Small intestine (tissue), 16 donors: Measurements from ENCODE around the gene PALD1. TPM values are rescaled to one million over a fixed set of nuclear protein-coding genes. Genes with fewer than 3 reads are reported as not detected.

Experiments used
- DNase-seq, 2 donors: peaks; one replicate each; pipeline versions ENCODE4 v3.0.0 to v3.0.0-alpha.2; 2013
- FAIRE-seq: peaks from 2 replicates; lab custom pipeline; 2012; peaks lifted over from hg19 to GRCh38; lab: Jason Lieb, UNC
- H3K27ac ChIP-seq, 3 donors: one replicate each; pipeline ENCODE4 v1.5.1; 2013; ENCODE audit warnings: low read length in 2 of 3, mild to moderate bottlenecking in 2 of 3, control low read depth in 1 of 3, inconsistent platforms in 1 of 3, low read depth in 1 of 3, moderate library complexity in 1 of 3
- H3K27me3 ChIP-seq, 3 donors: one replicate each; pipeline ENCODE4 v1.6.1; 2013; ENCODE audit warnings: low read length in 3 of 3, inconsistent platforms in 1 of 3; ENCODE audit not compliant: control insufficient read depth in 3 of 3, insufficient read depth in 3 of 3
- H3K36me3 ChIP-seq, 3 donors: one replicate each; pipeline ENCODE4 v1.6.1; 2013; ENCODE audit warnings: low read length in 3 of 3, inconsistent platforms in 1 of 3, low read depth in 1 of 3, mild to moderate bottlenecking in 1 of 3, moderate library complexity in 1 of 3; ENCODE audit not compliant: control insufficient read depth in 3 of 3, insufficient read depth in 2 of 3
- H3K4me1 ChIP-seq, 3 donors: one replicate each; pipeline ENCODE4 v1.6.1; 2013; ENCODE audit warnings: low read length in 2 of 3, inconsistent platforms in 1 of 3, low read depth in 1 of 3, mild to moderate bottlenecking in 1 of 3, moderate library complexity in 1 of 3; ENCODE audit not compliant: control insufficient read depth in 3 of 3, insufficient read depth in 2 of 3
- H3K4me3 ChIP-seq, 3 donors: one replicate each; pipeline ENCODE4 v1.5.1; 2013; ENCODE audit warnings: low read length in 3 of 3, control low read depth in 1 of 3, inconsistent platforms in 1 of 3, low read depth in 1 of 3, mild to moderate bottlenecking in 1 of 3, moderate library complexity in 1 of 3
- H3K9me3 ChIP-seq, 2 donors: one replicate each; pipeline ENCODE4 v1.6.1; 2013; ENCODE audit warnings: low read depth in 1 of 2, low read length in 1 of 2; ENCODE audit not compliant: control insufficient read depth in 2 of 2, insufficient read depth in 1 of 2
- WGBS, 3 donors: extraction: QIAGEN DNeasy Blood & Tissue Kit; methylation state at CpG; one replicate each; pipeline ENCODE4 v1.1.7; 2013; 5-methylcytosine and 5-hydroxymethylcytosine counted together
- long read RNA-seq, 10 donors: transcript quantifications; one replicate each; lab custom pipeline, GENCODE V29; 2026
- polyA plus RNA-seq, 4 donors: library from polyadenylated mRNA; stranded (reverse) in 3 of 4; unstranded in 1 of 4; fragments of 200-250 nt in 3 of 4; fragments of 120-200 nt in 1 of 4; gene quantifications; one replicate each; pipeline versions ENCODE4 v1.2.1 to v1.2.3, GENCODE V29; 2013
- donor health status: healthy with polysubstance abuse.
- donor health status: control.
- donor health status: control.
- donor health status: Bipolar disorder and iron deficiency.
- donor health status: healthy.

PALD1 gene
- 1 to 10 TPM in 3 of 4 donors, under 1 TPM in 1; 0.22 to 4.2 (median 3.2) TPM for polyA plus RNA-seq
- long read RNA-seq, donor 1, full-length matches to known transcripts, result 1 of 1 reads
- long read RNA-seq, donor 1, partial matches to known transcripts, result 0 of 1 reads
- long read RNA-seq, donor 1, other reads (novel, unspliced or antisense), result 0 of 1 reads
- long read RNA-seq, donor 2, result 0 reads
- long read RNA-seq, donor 3, result 0 reads
- long read RNA-seq, donor 4, result 0 reads
- long read RNA-seq, donor 5, result 0 reads
- long read RNA-seq, donor 6, partial matches to known transcripts, result 5 of 5 reads
- long read RNA-seq, donor 6, other reads (novel, unspliced or antisense), result 0 of 5 reads
- long read RNA-seq, donor 7, result 0 reads
- long read RNA-seq, donor 8, result 0 reads
- long read RNA-seq, donor 9, result 0 reads
- long read RNA-seq, donor 10, result 0 reads

- DNase-seq, result peak in 1 of 2 donors; percentile 71
- Histone ChIP-seq H3K4me1 (peaks cover 0 to 23% (median 0%) of the 10 kb centered on the region in 3 donors), H3K4me3 (peak within 1 kb of the TSS; percentile 25 to 50 (median 46)), H3K27me3 (peaks cover 0 to 36% (median 6%) of the 10 kb centered on the region in 3 donors), H3K36me3 (peaks cover 0 to 2% (median 0%) of the 10 kb centered on the region in 3 donors), H3K27ac (peak within 1 kb of the TSS; percentile 1 to 23 (median 5)), H3K9me3 (no peaks in the 10 kb centered on the region)
- no peak for FAIRE-seq
- 1% methylated on average over 50 to 110 of the region's 110 CpGs for WGBS, 3 donors
These were observed at the start of gene PALD1 for GRCh38 chr10:70478191-70479164. TSS of gene PALD1 (plus strand) at chr10:70478767. CDS start at chr10:70525952, 47,185 bp downstream.

GRCh38 chr10:70430493-70431445 is 47.8 kb upstream of the PALD1 start:
- Histone ChIP-seq H3K27ac (peak overlapping the region in 2 of 3 donors; percentile 55 to 89), H3K4me3 (no peak overlapping the region), H3K4me1 (peaks cover 0 to 16% (median 7%) of the 10 kb centered on the region in 3 donors), H3K9me3 (no peaks in the 10 kb centered on the region), H3K27me3 (no peaks in the 10 kb centered on the region), H3K36me3 (peaks cover 6 to 46% (median 7%) of the 10 kb centered on the region in 3 donors)
- DNase-seq (peak; percentile 17 to 81), FAIRE-seq (no peak)
- WGBS, 3 donors, result 47 to 70% (median 65%) methylated on average over 6 of the region's 6 CpGs

GRCh38 chr10:70432101-70432500 is 46.5 kb upstream of the PALD1 start:
- peaks cover 5 to 41% (median 7%) of the 10 kb centered on the region in 3 donors for H3K36me3 ChIP-seq
- FAIRE-seq (no peak), DNase-seq (no peak)
- H3K4me1 ChIP-seq, result peaks cover 0 to 16% (median 7%) of the 10 kb centered on the region in 3 donors
- H3K9me3 ChIP-seq, result no peaks in the 10 kb centered on the region
- H3K4me3 ChIP-seq, result no peak overlapping the region
- no peaks in the 10 kb centered on the region for H3K27me3 ChIP-seq
- H3K27ac ChIP-seq, result peak overlapping the region in 2 of 3 donors; percentile 13 to 89
- 29 to 57% (median 49%) methylated on average over 4 of the region's 4 CpGs for WGBS, 3 donors

GRCh38 chr10:70432561-70433263 is 45.9 kb upstream of the PALD1 start:
- FAIRE-seq, result no peak
- Histone ChIP-seq H3K27ac (no peak overlapping the region), H3K27me3 (no peaks in the 10 kb centered on the region), H3K9me3 (no peaks in the 10 kb centered on the region), H3K36me3 (peaks cover 5 to 38% (median 5%) of the 10 kb centered on the region in 3 donors), H3K4me1 (peaks cover 0 to 16% (median 7%) of the 10 kb centered on the region in 3 donors), H3K4me3 (no peak overlapping the region)
- DNase-seq, result no peak
- WGBS, 3 donors, result 60 to 72% (median 64%) methylated on average over 6 of the region's 6 CpGs

GRCh38 chr10:70433581-70434280 is 44.8 kb upstream of the PALD1 start:
- Histone ChIP-seq H3K4me1 (peaks cover 0 to 16% (median 7%) of the 10 kb centered on the region in 3 donors), H3K9me3 (no peaks in the 10 kb centered on the region), H3K27ac (no peak overlapping the region), H3K4me3 (no peak overlapping the region), H3K27me3 (peaks cover 0 to 6% (median 0%) of the 10 kb centered on the region in 3 donors), H3K36me3 (peaks cover under 1 to 29% (median 2%) of the 10 kb centered on the region in 3 donors)
- 85 to 95% (median 90%) methylated on average over 9 of the region's 9 CpGs for WGBS, 3 donors
- DNase-seq, result no peak
- FAIRE-seq, result no peak

DNA sequence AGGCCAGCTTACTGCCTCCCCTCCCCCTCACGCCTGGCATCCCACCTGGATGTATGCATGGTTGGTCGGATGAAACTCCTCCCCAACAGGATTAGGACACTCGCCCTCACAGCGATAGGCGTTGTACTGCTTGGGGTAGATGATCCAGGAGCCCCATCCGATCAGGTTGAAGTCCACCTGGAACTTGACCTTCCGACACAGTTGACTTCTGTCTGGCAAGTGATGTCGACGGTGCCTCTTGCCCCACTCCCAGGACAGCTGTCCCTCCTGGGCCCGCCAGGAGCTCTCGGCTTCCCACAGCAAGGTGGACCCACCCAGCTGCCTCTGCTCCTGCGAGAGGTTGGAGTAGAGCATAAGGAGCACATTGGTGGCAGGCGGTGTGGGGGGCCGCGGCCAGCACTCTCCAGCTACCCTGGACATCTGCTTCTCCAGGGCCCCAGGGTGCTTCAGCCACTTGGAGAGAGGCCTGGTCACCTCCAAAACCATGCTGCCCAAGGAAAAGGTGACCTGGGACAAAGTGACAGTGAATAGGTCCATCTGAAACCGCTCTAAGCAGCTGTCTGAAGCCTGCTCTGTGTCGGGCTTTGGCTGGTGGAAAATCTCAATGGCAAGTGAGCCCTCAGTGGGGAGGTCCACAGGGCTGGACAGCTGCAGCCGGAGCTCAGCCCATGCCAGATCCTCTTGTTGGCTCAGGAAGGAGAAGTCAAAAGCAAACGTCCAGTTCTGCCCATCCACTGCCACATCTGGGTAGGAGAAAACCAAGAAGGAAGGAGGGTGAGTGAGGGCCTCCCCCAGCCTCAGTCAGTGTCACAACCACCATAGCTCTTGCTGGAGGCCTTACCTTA is 43.1 kb upstream of the PALD1 start:
- Histone ChIP-seq H3K27ac (no peak overlapping the region), H3K4me1 (peaks cover 0 to 15% (median 7%) of the 10 kb centered on the region in 3 donors), H3K9me3 (no peaks in the 10 kb centered on the region), H3K27me3 (peaks cover 3 to 23% (median 5%) of the 10 kb centered on the region in 3 donors), H3K4me3 (no peak overlapping the region), H3K36me3 (peaks cover 0 to 17% (median 0%) of the 10 kb centered on the region in 3 donors)
- 86 to 95% (median 92%) methylated on average over 19 of the region's 19 CpGs for WGBS, 3 donors
- no peak for FAIRE-seq
- no peak for DNase-seq
